DOHH2 (cell line): ENCODE results near the gene OLFM2.

ENCODE experiments used
- H3F3A ChIP-seq: fragments of 200-600 bp; sonication (generic), shearing (Covaris generic); 2 replicates; pipeline ENCODE4 v1.6.0; 2016; ENCODE audit warnings: antibody characterized with exemption, mild to moderate bottlenecking; ENCODE audit not compliant: control insufficient read depth, insufficient read depth
- H3K27ac ChIP-seq: fragments of 200-600 bp; sonication (generic); 2 replicates; pipeline ENCODE4 v1.5.1; 2014; ENCODE audit warnings: low read depth, mild to moderate bottlenecking, low read length, moderate library complexity
- H3K27me3 ChIP-seq: fragments of 200-600 bp; sonication (generic); 2 replicates; pipeline ENCODE4 v1.6.1; 2014; ENCODE audit warnings: mild to moderate bottlenecking, low read length, mixed read lengths; ENCODE audit not compliant: control insufficient read depth
- H3K36me3 ChIP-seq: fragments of 200-600 bp; sonication (generic); 2 replicates; pipeline ENCODE4 v1.6.1; 2014; ENCODE audit warnings: mild to moderate bottlenecking, low read length, moderate library complexity, mixed read lengths; ENCODE audit not compliant: control insufficient read depth
- H3K4me1 ChIP-seq: fragments of 200-600 bp; sonication (generic); 2 replicates; pipeline ENCODE4 v1.6.1; 2014; ENCODE audit warnings: mild to moderate bottlenecking, low read length, mixed read lengths; ENCODE audit not compliant: control insufficient read depth
- H3K4me2 ChIP-seq: fragments of 200-600 bp; sonication (generic); 2 replicates; pipeline ENCODE4 v1.6.0; 2014; ENCODE audit warnings: mild to moderate bottlenecking, low read length, moderate library complexity
- H3K4me3 ChIP-seq: fragments of 200-600 bp; sonication (generic); 2 replicates; pipeline ENCODE4 v1.5.1; 2014; ENCODE audit warnings: mild to moderate bottlenecking, low read length, mixed read lengths
- H3K79me2 ChIP-seq: fragments of 200-600 bp; sonication (generic); 2 replicates; pipeline ENCODE4 v1.6.1; 2014; ENCODE audit warnings: mild to moderate bottlenecking, low read length, mixed read lengths; ENCODE audit not compliant: control insufficient read depth
- H3K9me2 ChIP-seq: fragments of 200-600 bp; sonication (generic); replicated peaks from 2 replicates; pipeline ENCODE4 v1.6.1; 2014; ENCODE audit warnings: mild to moderate bottlenecking, low read length, mixed read lengths; ENCODE audit not compliant: control insufficient read depth
- H3K9me3 ChIP-seq: fragments of 200-600 bp; sonication (generic); 2 replicates; pipeline ENCODE4 v1.6.1; 2014; ENCODE audit warnings: antibody characterized with exemption, low read length, mixed read lengths; ENCODE audit not compliant: control insufficient read depth, insufficient read depth
- H4K20me1 ChIP-seq: fragments of 200-600 bp; sonication (generic); 2 replicates; pipeline ENCODE4 v1.6.0; 2014; ENCODE audit warnings: low read depth, mild to moderate bottlenecking, antibody characterized with exemption, low read length, moderate library complexity; ENCODE audit not compliant: control insufficient read depth, insufficient read depth
- EZH2phosphoT487 ChIP-seq: fragments of 200-600 bp; sonication (generic); IDR thresholded peaks from 2 replicates; pipeline ENCODE4 v1.6.1; 2017; ENCODE audit warnings: borderline replicate concordance, mild to moderate bottlenecking, antibody characterized with exemption, low read length, moderate library complexity, mixed read lengths
- TF ChIP-seq, protein P1 (sequence below): fragments of 200-600 bp; sonication (generic); IDR thresholded peaks from one replicate; pipeline ENCODE4 v1.5.1; 2014; ENCODE audit warnings: antibody characterized with exemption, mild to moderate bottlenecking, low read depth, low read length; ENCODE audit not compliant: poor library complexity, severe bottlenecking

OLFM2 gene

DNA sequence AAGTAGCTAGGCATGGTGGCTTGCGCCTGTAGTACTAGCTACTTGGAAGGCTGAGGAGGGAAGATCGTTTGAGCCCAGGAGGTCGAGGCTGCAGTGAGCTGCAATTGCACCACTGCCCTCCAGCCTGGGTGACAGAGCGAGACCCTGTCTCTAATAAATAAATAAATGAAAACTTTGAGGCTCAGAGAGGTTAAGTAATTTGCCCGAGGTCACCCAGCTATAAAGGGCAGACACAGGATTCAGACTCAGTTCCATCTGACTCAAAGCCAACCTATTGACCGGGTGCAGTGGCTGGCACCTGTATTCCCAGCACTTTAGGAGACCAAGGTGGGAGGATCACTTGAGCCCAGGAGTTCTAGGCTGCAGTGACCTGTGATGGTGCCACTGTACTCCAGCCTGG, 7.4 kb upstream of the OLFM2 start:
- Histone ChIP-seq H3F3A (no peaks in the 10 kb centered on the region), H3K27me3 (peaks cover 3% of the 10 kb centered on the region), H3K4me2 (no peak overlapping the region), H3K79me2 (no peaks in the 10 kb centered on the region), H3K4me1 (no peaks in the 10 kb centered on the region), H3K9me3 (no peaks in the 10 kb centered on the region; the same call in 1 of the 2 replicates), H3K36me3 (no peaks in the 10 kb centered on the region), H3K9me2 (no peaks in the 10 kb centered on the region), H4K20me1 (no peaks in the 10 kb centered on the region), H3K27ac (no peak overlapping the region), H3K4me3 (no peak overlapping the region)
- TF ChIP-seq EZH2phosphoT487, result no peak
- TF ChIP-seq, protein P1, sequence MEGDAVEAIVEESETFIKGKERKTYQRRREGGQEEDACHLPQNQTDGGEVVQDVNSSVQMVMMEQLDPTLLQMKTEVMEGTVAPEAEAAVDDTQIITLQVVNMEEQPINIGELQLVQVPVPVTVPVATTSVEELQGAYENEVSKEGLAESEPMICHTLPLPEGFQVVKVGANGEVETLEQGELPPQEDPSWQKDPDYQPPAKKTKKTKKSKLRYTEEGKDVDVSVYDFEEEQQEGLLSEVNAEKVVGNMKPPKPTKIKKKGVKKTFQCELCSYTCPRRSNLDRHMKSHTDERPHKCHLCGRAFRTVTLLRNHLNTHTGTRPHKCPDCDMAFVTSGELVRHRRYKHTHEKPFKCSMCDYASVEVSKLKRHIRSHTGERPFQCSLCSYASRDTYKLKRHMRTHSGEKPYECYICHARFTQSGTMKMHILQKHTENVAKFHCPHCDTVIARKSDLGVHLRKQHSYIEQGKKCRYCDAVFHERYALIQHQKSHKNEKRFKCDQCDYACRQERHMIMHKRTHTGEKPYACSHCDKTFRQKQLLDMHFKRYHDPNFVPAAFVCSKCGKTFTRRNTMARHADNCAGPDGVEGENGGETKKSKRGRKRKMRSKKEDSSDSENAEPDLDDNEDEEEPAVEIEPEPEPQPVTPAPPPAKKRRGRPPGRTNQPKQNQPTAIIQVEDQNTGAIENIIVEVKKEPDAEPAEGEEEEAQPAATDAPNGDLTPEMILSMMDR, result no peak

DNA sequence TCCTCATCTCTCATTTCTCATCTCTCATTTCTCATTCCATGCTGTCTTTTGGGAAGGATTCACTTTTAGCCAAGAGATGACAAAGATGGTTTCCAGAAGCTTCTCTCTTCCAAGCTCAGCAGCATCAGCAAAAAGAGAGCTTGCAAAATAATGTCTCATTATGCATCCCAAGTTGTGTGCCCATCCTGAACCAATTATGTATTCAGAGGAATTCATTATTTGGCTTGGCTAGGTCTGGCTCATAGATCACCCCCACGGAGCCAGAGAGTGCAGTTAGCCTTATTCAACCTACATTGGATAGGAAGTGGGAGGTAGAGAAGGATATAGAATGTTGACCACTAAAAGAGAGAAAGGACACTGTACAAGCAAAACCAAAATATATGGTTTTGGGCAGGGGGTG, 5.4 kb upstream of the OLFM2 start:
- Histone ChIP-seq H3K27me3 (peaks cover 3% of the 10 kb centered on the region), H3F3A (no peaks in the 10 kb centered on the region), H3K4me3 (no peak overlapping the region), H3K9me3 (no peaks in the 10 kb centered on the region; the same call in 1 of the 2 replicates), H3K27ac (no peak overlapping the region), H3K4me1 (peaks cover 5% of the 10 kb centered on the region; the same call in 1 of the 2 replicates), H3K9me2 (no peaks in the 10 kb centered on the region), H4K20me1 (no peaks in the 10 kb centered on the region), H3K4me2 (no peak overlapping the region), H3K36me3 (no peaks in the 10 kb centered on the region), H3K79me2 (no peaks in the 10 kb centered on the region)
- no peak for TF ChIP-seq EZH2phosphoT487
- TF ChIP-seq, protein P1, result no peak

DNA sequence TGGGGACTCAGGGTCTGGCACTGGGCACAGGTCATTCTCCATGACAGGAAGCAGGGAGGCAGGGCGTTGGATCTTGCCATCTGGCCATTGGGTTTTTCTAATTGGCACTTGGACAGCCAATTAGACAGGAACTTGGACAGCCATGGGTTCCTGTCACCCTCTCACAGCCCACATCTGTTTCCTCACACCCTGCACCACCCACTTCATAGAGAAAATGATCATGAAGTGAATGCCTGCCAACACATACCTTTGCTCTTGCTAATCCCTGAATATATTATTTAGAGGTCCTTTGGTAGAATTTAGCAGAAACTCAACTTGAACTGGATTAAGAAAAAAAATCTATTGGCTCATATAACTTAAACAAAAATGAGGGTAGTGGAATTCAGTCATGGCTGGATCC, 4.9 kb upstream of the OLFM2 start:
- Histone ChIP-seq H3K4me2 (no peak overlapping the region), H4K20me1 (no peaks in the 10 kb centered on the region), H3K36me3 (no peaks in the 10 kb centered on the region), H3K79me2 (no peaks in the 10 kb centered on the region), H3K9me3 (no peaks in the 10 kb centered on the region; the same call in 1 of the 2 replicates), H3K4me1 (peaks cover 5% of the 10 kb centered on the region; the same call in 1 of the 2 replicates), H3K27ac (no peak overlapping the region), H3K9me2 (no peaks in the 10 kb centered on the region), H3K4me3 (no peak overlapping the region), H3F3A (no peaks in the 10 kb centered on the region), H3K27me3 (peaks cover 3% of the 10 kb centered on the region)
- TF ChIP-seq, protein P1, result no peak
- no peak for TF ChIP-seq EZH2phosphoT487
